Bone marrow (tissue), 2 donors: Measurements from ENCODE around the gene CBY2.
"Not testable (repeated sequence)": the region's sequence is repeated elsewhere in the genome, so short reads cannot be mapped to it uniquely, and the experiment has no call there.

Experiments used
- DNase-seq, 2 donors: peaks; one replicate each; lab custom pipeline; 2025; lab: John Stamatoyannopoulos, UW

CBY2 gene

DNA sequence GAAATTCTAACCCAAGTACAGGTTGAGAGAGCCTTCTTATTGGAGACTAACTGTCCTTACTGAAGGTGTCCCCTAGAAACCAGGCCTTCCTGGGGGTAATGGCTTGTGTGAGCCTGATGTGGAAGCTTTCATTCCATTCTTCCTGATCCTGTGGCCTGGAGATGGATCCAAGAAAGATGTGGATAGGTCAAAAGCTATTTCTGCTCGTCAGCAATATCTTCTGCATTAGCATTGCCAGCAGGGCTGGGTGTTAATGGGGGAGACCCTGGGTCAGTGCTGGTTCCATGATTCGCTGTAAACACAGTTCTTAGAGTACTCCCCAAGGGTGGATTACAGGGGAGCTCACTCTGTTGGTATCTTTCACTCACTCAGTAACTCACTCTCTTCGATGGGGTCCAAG is 42.9 kb downstream of the CBY2 start:
- no peak for DNase-seq

GRCh38 chr13:45747071-45747470 is 45.0 kb downstream of the CBY2 start:
- no peak for DNase-seq

- DNase-seq: no peak
Observed at GRCh38 chr13:45748941-45749759, 47.0 kb downstream of the CBY2 start.

- no peak for DNase-seq
Observed at GRCh38 chr13:45750566-45750965, 48.4 kb downstream of the CBY2 start.

DNA sequence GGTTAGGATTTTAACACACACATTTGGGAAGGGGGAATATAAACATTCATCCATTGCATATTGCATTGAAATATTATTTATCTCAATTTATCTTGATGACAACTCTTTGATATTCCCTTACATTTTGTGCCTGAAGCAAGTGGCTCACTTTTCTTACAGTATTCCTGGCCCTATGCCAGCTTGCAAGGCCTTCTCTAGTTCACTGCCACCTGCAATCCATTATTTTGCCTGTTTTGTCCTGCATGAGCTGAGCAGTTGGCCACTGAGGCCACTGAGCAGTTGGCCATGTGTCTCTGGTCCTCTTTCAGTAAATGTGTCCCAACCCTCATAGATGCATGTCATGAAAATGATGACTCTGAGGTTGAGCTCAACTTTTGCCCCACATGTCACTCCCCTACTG is 49.8 kb downstream of the CBY2 start:
- DNase-seq: no peak

- no peak for DNase-seq
Observed at GRCh38 chr13:45752510-45752909, 50.4 kb downstream of the CBY2 start.

- DNase-seq: not testable (repeated sequence)
Observed at GRCh38 chr13:45756498-45756897, 54.4 kb downstream of the CBY2 start.

GRCh38 chr13:45757589-45757988 is 55.5 kb downstream of the CBY2 start:
- DNase-seq: not testable (repeated sequence)

GRCh38 chr13:45763419-45763818 is 61.3 kb downstream of the CBY2 start:
- no peak for DNase-seq
